PFSK-1 (cell line): Measurements from ENCODE around the gene FLRT3.

Source experiments
- FOXP2 ChIP-seq: optimal IDR thresholded peaks from 2 replicates; pipeline ENCODE3; 2011; ENCODE audit warnings: borderline replicate concordance, control low read depth, inconsistent platforms; ENCODE audit not compliant: insufficient read depth; ENCODE audit errors: extremely low read length, extremely low read depth
- TAF1 ChIP-seq: IDR thresholded peaks from 2 replicates; pipeline ENCODE4 v1.6.1; 2012; ENCODE audit warnings: low read length, control low read depth, borderline replicate concordance; ENCODE audit not compliant: insufficient read depth

DNA sequence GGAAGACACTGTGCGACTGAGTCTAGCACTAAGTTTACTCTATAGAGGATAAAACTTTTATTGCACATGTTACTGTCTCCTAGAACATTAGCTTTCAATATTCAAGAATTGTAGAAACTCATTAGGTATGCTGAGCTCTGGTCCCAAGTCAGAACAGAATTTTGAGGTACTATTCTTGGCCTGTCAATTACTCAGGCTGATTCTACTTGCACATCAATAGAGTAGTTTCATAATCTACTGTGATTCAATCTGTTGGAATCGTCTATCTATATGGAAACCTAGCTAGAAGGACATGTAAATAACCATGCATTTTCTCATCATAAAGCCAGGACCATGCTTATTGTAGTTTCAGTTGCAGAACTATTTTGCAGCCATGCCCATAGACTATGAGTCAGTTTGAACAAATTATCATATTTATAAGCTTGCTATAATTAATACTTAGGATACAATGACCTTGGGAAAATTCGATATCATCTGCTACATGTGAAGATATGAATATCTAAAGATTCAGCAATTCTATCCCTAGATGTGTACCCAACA, 41.6 kb downstream of the FLRT3 start:
- TF ChIP-seq FOXP2 (no peak), TAF1 (no peak)
